ENCODE measurements around the gene EXOC8. TPM values are rescaled to one million over a fixed set of nuclear protein-coding genes. Genes with fewer than 3 reads are reported as not detected.

The EXOC8 gene
- total RNA-seq, 1 experiment from 2014 or later, result 24.0 TPM

DNA sequence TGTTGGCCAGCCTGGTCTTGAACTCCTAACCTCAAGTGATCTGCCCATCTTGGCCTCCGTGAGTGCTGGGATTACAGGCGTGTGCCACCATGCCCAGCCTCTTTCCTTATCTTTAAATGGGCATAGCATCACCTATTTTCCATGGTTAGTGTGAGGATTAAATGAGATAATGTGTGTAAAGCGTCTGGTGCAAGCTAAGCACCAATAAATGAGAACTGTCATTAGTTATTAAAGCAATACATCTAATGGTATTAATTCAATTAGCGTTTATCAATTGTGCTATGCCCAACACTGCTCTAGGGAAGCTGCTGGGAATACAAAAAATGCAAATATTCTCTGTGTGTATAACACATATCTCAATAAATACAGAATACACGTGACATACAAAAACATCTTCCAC is 10.0 kb downstream of the EXOC8 start:
- TF ChIP-seq CTCF (IDR thresholded peaks at IDR 0.05; ENCODE audit: unreplicated experiment), result no peak
- Mint-ChIP-seq H3K9me3 (ENCODE audit: unreplicated experiment) (no peaks in the 10 kb centered on the region), H3K27ac (ENCODE audit: low read depth, unreplicated experiment) (no peak overlapping the region), H3K27me3 (ENCODE audit: insufficient read depth, unreplicated experiment) (no peaks in the 10 kb centered on the region), H3K36me3 (ENCODE audit: insufficient read depth, unreplicated experiment) (peaks cover 12% of the 10 kb centered on the region), H3K4me1 (ENCODE audit: insufficient read depth, unreplicated experiment) (no peaks in the 10 kb centered on the region), H3K4me3 (ENCODE audit: unreplicated experiment) (no peak overlapping the region)
- BruUV-seq (replicated peaks), result no TSS peak
- intact Hi-C loops (cut with micrococcal nuclease), result no loop called here
- DNase-seq (ENCODE audit: unreplicated experiment), result no peak
- POLR2A ChIA-PET, result interaction anchor here (1.4 kb wide), 1 partner anchor 9 kb away, joined by 5 read pairs; the partner anchor contains the start of gene EXOC8
- CTCF ChIA-PET, result no interaction called here

GRCh38 chr1:231326248-231326647 is 11.4 kb downstream of the EXOC8 start:
- intact Hi-C loops (cut with micrococcal nuclease), result no loop called here
- no peaks in the 10 kb centered on the region for H3K27me3 Mint-ChIP-seq (ENCODE audit: insufficient read depth, unreplicated experiment)
- no peaks in the 10 kb centered on the region for H3K4me1 Mint-ChIP-seq (ENCODE audit: insufficient read depth, unreplicated experiment)
- peaks cover 16% of the 10 kb centered on the region for H3K36me3 Mint-ChIP-seq (ENCODE audit: insufficient read depth, unreplicated experiment)
- BruUV-seq (replicated peaks), result no TSS peak
- no peaks in the 10 kb centered on the region for H3K9me3 Mint-ChIP-seq (ENCODE audit: unreplicated experiment)
- H3K27ac Mint-ChIP-seq (ENCODE audit: low read depth, unreplicated experiment), result no peak overlapping the region
- POLR2A ChIA-PET, result interaction anchor here (1.6 kb wide), 1 partner anchor 12 kb away, joined by 9 read pairs; the partner anchor contains the start of genes EXOC8 and SPRTN
- H3K4me3 Mint-ChIP-seq (ENCODE audit: unreplicated experiment), result no peak overlapping the region
- TF ChIP-seq CTCF (IDR thresholded peaks at IDR 0.05; ENCODE audit: unreplicated experiment), result no peak
- DNase-seq (ENCODE audit: unreplicated experiment), result no peak
- CTCF ChIA-PET, result interaction anchor here (0.7 kb wide), 1 partner anchor 333 kb away, joined by 3 read pairs; no protein-coding TSS in a partner anchor

DNA sequence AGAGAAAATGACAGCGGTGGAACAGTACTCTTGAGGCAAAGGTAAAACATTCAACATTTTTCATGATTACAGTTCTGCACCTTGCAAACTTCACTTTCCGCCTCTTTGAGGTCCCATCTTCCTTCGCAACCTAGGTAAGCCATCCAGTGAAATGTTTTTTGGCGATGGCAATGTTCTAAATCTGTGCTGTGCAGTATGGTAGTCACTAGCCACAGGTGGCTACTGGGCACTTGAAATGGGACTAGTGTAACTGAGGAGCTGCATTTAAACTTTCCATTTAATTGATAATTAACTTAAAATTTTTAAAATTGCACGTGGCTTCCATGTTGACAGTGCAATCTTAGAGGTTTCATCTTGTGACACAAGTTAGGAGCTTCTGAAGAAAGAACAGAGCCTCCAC is 13.0 kb downstream of the EXOC8 start:
- Mint-ChIP-seq H3K27me3 (ENCODE audit: insufficient read depth, unreplicated experiment) (no peaks in the 10 kb centered on the region), H3K9me3 (ENCODE audit: unreplicated experiment) (no peaks in the 10 kb centered on the region), H3K27ac (ENCODE audit: low read depth, unreplicated experiment) (no peak overlapping the region), H3K4me3 (ENCODE audit: unreplicated experiment) (no peak overlapping the region), H3K4me1 (ENCODE audit: insufficient read depth, unreplicated experiment) (no peaks in the 10 kb centered on the region), H3K36me3 (ENCODE audit: insufficient read depth, unreplicated experiment) (peaks cover 6% of the 10 kb centered on the region)
- no TSS peak for BruUV-seq (replicated peaks)
- ChIA-PET POLR2A (interaction anchor here (0.6 to 1.5 kb wide), 4 partner anchors 11 to 41 kb away, joined by 3 to 7 read pairs (median 4); no protein-coding TSS in a partner anchor), CTCF (interaction anchor here (1.0 kb wide), 3 partner anchors 9 to 33 kb away, joined by 3 to 6 read pairs (median 3); no protein-coding TSS in a partner anchor)
- no peak for DNase-seq (ENCODE audit: unreplicated experiment)
- no peak for TF ChIP-seq CTCF (IDR thresholded peaks at IDR 0.05; ENCODE audit: unreplicated experiment)
- intact Hi-C loops (cut with micrococcal nuclease), result no loop called here

DNA sequence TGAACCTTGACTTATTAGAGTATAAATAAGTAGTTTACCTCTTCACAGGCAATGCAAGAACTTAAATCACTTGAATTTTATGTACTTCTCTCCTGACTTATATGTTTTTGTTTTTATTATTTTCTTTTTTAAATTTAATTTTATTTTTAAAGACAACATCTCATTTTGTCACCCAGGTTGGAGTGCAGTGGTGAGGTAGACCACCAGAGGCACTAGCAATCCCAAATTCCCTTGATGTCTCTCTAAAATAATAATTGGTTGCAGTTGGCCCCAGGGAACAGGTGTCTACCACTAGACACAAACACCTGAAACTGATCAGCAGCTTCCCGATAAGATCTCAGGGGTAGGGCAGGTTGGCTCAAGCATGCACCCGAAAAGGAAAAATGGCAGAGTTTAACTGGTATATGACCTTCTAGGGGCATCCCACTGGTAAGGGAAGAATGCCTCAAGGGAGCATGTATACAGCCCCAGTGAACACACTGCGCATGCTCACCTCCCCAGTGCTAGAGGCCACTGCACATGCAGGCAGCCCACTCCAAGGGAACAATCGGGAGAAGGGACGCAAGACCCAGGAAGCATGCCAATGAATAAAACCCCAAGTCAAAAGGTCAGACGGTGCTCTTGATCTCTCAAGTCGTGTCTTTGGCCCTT is 14.6 kb downstream of the EXOC8 start:
- CTCF ChIA-PET, result interaction anchor here (0.6 kb wide), 1 partner anchor 450 kb away, joined by 3 read pairs; no protein-coding TSS in a partner anchor
- no peak for TF ChIP-seq CTCF (IDR thresholded peaks at IDR 0.05; ENCODE audit: unreplicated experiment)
- intact Hi-C loops (cut with micrococcal nuclease), result no loop called here
- no peak for DNase-seq (ENCODE audit: unreplicated experiment)
- POLR2A ChIA-PET, result interaction anchor here (0.7 kb wide), 1 partner anchor 13 kb away, joined by 3 read pairs; no protein-coding TSS in a partner anchor
- Mint-ChIP-seq H3K27ac (ENCODE audit: low read depth, unreplicated experiment) (no peak overlapping the region), H3K4me3 (ENCODE audit: unreplicated experiment) (no peak overlapping the region), H3K27me3 (ENCODE audit: insufficient read depth, unreplicated experiment) (no peaks in the 10 kb centered on the region), H3K4me1 (ENCODE audit: insufficient read depth, unreplicated experiment) (no peaks in the 10 kb centered on the region), H3K9me3 (ENCODE audit: unreplicated experiment) (no peaks in the 10 kb centered on the region), H3K36me3 (ENCODE audit: insufficient read depth, unreplicated experiment) (peaks cover 6% of the 10 kb centered on the region)
- BruUV-seq (replicated peaks), result no TSS peak
